GM19025 (cell line): ENCODE results near the gene TFDP2.
"Not testable (repeated sequence)": the region's sequence is repeated elsewhere in the genome, so short reads cannot be mapped to it uniquely, and the experiment has no call there.

ENCODE experiments used
- ATAC-seq: cut with Tn5 transposase; IDR thresholded peaks from one replicate; pipeline ENCODE4 v1.9.1; 2021; ENCODE audit warnings: mild to moderate bottlenecking, low read depth, moderate library complexity; ENCODE audit not compliant: unreplicated experiment

The TFDP2 gene

DNA sequence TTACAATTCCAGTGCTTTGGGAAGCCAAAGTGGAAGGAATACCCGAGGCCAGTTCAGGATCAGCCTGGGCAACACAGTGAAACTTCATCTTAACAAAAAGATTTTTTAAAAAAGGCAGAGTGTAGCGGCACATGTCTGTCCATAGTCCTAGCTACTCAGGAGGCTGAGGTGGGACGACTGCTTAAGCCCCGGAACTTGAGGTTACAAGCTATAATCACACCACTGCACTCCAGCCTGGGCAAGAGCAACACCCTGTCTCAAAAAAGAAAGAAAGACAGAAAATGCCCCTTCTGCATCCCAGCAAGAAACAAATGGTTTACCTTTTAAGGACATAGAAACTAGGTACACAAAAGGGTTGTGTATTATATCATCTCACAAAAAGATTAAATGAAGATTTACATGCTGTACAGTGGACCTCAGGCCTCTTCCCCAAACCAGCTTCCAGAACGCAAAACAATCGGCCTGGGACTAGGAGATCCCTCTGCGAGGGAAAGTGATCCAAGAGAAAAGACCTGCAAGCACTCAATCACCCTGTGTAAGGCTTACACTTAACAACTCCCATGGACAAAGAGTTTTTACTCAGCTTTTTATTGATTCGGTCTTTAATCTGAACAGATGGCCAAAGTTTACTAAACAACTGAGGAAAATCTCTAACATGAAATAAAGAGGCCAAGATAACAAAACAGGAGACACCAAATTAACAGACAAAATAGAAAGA, 21.2 kb downstream of the TFDP2 start:
- ATAC-seq = no peak

- no peak for ATAC-seq
These were observed 25.1 kb downstream of the TFDP2 start for GRCh38 chr3:142124243-142124642.

GRCh38 chr3:142120707-142121106, 28.6 kb downstream of the TFDP2 start:
- no peak for ATAC-seq

DNA sequence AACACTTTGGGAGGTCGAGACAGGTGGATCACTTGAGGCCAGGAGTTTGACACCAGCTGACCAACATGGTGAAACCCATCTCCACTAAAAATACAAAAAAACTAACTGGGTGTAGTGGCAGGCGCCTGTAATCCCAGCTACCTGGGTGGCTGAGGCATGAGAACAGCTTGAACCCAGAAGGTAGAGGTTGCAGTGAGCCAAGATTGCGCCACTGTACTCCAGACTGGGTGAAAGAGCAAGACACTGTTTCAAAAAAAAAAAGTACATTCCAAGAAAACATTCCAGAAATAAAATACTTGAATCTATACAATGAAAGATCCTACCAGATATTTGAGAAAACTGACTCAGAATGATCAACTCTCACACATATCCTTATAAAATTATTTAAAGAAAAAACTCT, 30.4 kb downstream of the TFDP2 start:
- no peak for ATAC-seq

- ATAC-seq = no peak
These were observed 32.1 kb downstream of the TFDP2 start for GRCh38 chr3:142117056-142117851.

GRCh38 chr3:142115867-142116668, 33.3 kb downstream of the TFDP2 start:
- ATAC-seq = no peak

DNA sequence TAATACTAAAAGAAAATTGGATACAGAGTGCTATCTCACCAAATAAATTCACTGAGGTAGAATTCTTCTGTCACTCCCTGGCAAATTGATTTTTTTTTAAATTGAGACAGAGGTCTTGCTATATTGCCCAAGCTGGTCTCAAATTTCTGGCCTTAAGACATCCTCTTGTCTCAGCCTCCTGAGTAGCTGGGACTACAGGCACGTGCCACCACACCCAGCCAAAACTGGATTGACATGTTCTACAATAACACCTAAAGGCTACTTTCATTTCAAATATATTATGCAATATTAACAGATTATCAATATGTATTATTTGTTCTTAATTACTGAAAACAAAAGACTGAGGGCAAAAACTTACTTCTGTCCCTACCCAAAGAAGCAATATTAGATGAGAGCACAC, 36.7 kb downstream of the TFDP2 start:
- no peak for ATAC-seq

DNA sequence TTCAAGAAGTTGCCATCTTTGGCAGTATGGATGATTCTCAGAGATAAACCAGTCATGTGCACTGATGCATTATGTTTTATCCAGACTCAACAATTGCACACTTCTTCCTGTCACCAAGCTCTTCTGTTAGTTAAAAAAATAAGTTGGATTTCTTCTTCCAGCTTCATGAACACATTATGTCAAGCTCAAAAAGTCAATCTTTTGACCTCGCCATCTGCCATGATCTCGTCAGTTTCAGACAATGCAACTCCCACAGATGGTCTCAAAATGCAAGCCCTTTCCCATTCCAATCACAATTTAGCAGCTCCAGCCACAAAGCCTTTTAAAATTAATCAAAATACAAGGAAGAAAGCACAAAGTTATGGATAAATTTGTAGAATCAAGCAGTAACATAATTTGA, 42.8 kb downstream of the TFDP2 start:
- no peak for ATAC-seq

- ATAC-seq = no peak
These were observed 43.4 kb downstream of the TFDP2 start for GRCh38 chr3:142105991-142106390.

GRCh38 chr3:142104763-142105162, 44.6 kb downstream of the TFDP2 start:
- no peak for ATAC-seq

DNA sequence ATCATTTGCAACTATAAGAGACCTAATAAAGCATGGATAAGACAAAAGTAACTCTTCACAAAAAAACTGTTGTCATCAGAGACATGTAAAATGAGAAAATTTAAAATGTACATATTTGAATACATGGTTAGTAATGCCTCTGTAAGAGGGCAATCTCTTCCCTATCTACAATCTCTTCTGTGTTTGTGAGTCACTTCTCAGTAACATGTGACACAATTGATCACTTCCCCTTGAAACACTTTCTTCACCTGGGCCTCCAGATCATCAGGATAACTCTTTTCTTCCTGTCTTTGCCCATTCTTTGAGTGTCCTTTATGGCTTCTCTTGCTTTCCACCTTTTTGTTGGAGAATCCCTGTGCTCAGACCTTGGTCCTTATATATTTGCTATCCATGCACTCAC, 50.4 kb downstream of the TFDP2 start:
- no peak for ATAC-seq

DNA sequence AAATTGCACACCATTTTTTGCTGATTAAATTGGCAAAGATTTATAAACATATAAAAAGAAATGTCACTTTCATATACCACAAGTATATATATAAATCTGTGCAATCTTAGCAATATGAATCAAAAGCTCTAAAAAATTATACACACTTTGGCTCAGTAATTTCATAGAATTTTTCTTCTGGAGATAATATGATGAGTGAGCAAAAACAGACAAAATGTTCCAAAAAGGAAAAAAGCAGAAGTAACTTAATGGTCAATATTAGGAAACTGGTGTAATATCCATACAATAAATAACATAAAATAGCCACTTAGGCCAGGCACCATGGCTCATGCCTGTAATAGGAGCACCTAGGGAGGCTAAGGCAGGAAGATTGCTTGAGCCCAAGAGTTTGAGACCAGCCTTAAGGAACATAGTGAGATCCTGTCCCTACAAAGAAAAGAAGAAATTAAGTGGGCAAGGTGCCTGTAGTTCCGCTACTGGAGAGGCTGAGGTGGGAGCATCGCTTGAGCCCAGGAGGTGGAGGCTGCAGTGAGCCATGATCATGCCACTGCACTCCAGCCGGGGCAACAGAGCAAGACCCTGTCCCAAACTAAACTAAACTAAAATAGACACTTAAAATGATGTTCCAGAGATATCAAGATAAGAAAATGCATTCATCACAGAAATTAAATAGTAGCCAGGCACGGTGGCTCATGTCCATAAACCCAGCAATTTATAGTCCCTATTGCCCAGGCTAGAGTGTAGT, 52.1 kb downstream of the TFDP2 start:
- no peak for ATAC-seq

- no peak for ATAC-seq
These were observed 53.5 kb downstream of the TFDP2 start for GRCh38 chr3:142095841-142096240.

- ATAC-seq = not testable (repeated sequence)
These were observed 60.4 kb downstream of the TFDP2 start for GRCh38 chr3:142088925-142089324.

GRCh38 chr3:142088522-142088921, 60.8 kb downstream of the TFDP2 start:
- no peak for ATAC-seq

GRCh38 chr3:142087676-142088075, 61.7 kb downstream of the TFDP2 start:
- no peak for ATAC-seq

- no peak for ATAC-seq
These were observed 62.7 kb downstream of the TFDP2 start for GRCh38 chr3:142086581-142087090.

- ATAC-seq = no peak
These were observed 68.2 kb downstream of the TFDP2 start for GRCh38 chr3:142081178-142081577.

- ATAC-seq = no peak
These were observed 71.4 kb downstream of the TFDP2 start for GRCh38 chr3:142077859-142078500.
